ENCODE data around the gene LGALSL.
A peak's percentile ranks its signal among the peaks of the same experiment; 100 is the strongest.

Gene LGALSL

GRCh38 chr2:64470071-64470470 lies 16.1 kb downstream of the LGALSL start:
- DNase-seq (ENCODE audit: insufficient read length, low spot score) (no peak), FAIRE-seq (no peak)

GRCh38 chr2:64470766-64471295 lies 16.9 kb downstream of the LGALSL start:
- DNase-seq (ENCODE audit: insufficient read length, low spot score) (no peak), FAIRE-seq (no peak)

GRCh38 chr2:64471600-64471999 lies 17.6 kb downstream of the LGALSL start:
- FAIRE-seq (no peak), DNase-seq (ENCODE audit: insufficient read length, low spot score) (no peak)

- FAIRE-seq, result no peak
- DNase-seq (ENCODE audit: insufficient read length, low spot score), result no peak
Measured at GRCh38 chr2:64472881-64473280, 18.9 kb downstream of the LGALSL start.

GRCh38 chr2:64474121-64474571 lies 20.2 kb downstream of the LGALSL start:
- DNase-seq (ENCODE audit: insufficient read length, low spot score) (no peak), FAIRE-seq (peak; percentile 65)

- no peak for DNase-seq (ENCODE audit: insufficient read length, low spot score)
- no peak for FAIRE-seq
Measured at GRCh38 chr2:64474636-64475035, 20.7 kb downstream of the LGALSL start.

GRCh38 chr2:64477037-64477436 lies 23.1 kb downstream of the LGALSL start:
- no peak for FAIRE-seq
- DNase-seq (ENCODE audit: insufficient read length, low spot score), result no peak

GRCh38 chr2:64477979-64478378 lies 24.0 kb downstream of the LGALSL start:
- no peak for DNase-seq (ENCODE audit: insufficient read length, low spot score)
- no peak for FAIRE-seq

GRCh38 chr2:64478502-64479230 lies 24.7 kb downstream of the LGALSL start:
- FAIRE-seq, result no peak
- no peak for DNase-seq (ENCODE audit: insufficient read length, low spot score)

GRCh38 chr2:64479259-64480117 lies 25.5 kb downstream of the LGALSL start:
- no peak for FAIRE-seq

GRCh38 chr2:64481665-64482064 lies 27.7 kb downstream of the LGALSL start:
- no peak for DNase-seq (ENCODE audit: insufficient read length, low spot score)
- no peak for FAIRE-seq

More at GRCh38 chr2:64479259-64480117, 25.5 kb downstream of the LGALSL start:
- no peak for DNase-seq (ENCODE audit: insufficient read length, low spot score)

GRCh38 chr2:64482243-64482642 lies 28.3 kb downstream of the LGALSL start:
- DNase-seq (ENCODE audit: insufficient read length, low spot score) (no peak), FAIRE-seq (no peak)

- DNase-seq (ENCODE audit: insufficient read length, low spot score), result no peak
- no peak for FAIRE-seq
Measured at GRCh38 chr2:64482765-64483504, 29.0 kb downstream of the LGALSL start.

- no peak for FAIRE-seq
Measured at GRCh38 chr2:64485331-64485730, 31.4 kb downstream of the LGALSL start.

GRCh38 chr2:64485961-64486360 lies 32.0 kb downstream of the LGALSL start:
- FAIRE-seq (no peak), DNase-seq (ENCODE audit: insufficient read length, low spot score) (no peak)

More at GRCh38 chr2:64485331-64485730, 31.4 kb downstream of the LGALSL start:
- DNase-seq (ENCODE audit: insufficient read length, low spot score), result no peak

- no peak for FAIRE-seq
Measured at GRCh38 chr2:64487256-64488049, 33.5 kb downstream of the LGALSL start.

GRCh38 chr2:64488050-64488974 lies 34.4 kb downstream of the LGALSL start:
- peak; percentile 51 for DNase-seq (ENCODE audit: insufficient read length, low spot score)
- FAIRE-seq, result peak; percentile 87

More at GRCh38 chr2:64487256-64488049, 33.5 kb downstream of the LGALSL start:
- DNase-seq (ENCODE audit: insufficient read length, low spot score), result no peak

GRCh38 chr2:64489081-64489751 lies 35.3 kb downstream of the LGALSL start:
- DNase-seq (ENCODE audit: insufficient read length, low spot score), result no peak
- no peak for FAIRE-seq

Measured in GM19239 (cell line).